PC-9 (cell line): Measurements from ENCODE around the gene STAG3.

ENCODE experiments used
- EZH2 ChIP-seq: fragments of 200-600 bp; sonication (generic); IDR thresholded peaks from 2 replicates; pipeline ENCODE4 v1.8.0; 2017; ENCODE audit warnings: antibody characterized with exemption, low read depth
- TF ChIP-seq, protein P1 (sequence below): fragments of 200-600 bp; sonication (generic); conservative IDR thresholded peaks from 2 replicates; pipeline ENCODE4 v1.6.1; 2017; ENCODE audit warnings: mixed run types, antibody characterized with exemption, mild to moderate bottlenecking, moderate library complexity

DNA sequence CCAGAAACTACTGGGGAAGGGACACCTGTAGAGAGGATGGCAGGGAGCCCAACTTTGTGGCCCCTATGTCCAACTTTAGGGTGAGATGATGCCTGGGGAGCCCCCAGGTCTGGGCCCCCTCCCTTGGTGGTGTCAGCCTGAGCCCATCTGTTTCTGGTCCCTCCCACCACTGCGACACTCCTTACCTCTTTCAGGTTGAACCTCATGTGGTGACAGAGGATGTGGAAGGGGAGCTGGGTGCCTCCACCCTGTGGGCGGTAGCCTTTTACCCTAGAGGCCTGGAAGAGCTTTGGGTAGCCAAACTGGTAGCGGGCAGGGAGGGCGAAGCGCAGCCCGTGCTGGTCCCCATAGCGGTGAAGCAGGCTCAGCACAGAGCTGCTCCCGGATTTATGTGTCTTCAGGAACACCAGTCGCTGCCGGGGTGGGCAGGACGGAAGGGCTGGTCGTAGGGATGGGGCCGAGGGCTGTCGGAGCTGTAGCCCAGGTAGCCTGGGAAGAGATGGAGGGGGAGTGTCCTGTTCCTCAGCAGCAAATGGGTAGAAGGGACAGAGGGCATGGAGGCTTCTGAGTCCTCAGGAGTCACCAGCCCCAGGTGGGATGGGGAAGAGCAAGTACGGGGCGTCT is 11.3 kb upstream of the STAG3 start:
- TF ChIP-seq, protein P1, sequence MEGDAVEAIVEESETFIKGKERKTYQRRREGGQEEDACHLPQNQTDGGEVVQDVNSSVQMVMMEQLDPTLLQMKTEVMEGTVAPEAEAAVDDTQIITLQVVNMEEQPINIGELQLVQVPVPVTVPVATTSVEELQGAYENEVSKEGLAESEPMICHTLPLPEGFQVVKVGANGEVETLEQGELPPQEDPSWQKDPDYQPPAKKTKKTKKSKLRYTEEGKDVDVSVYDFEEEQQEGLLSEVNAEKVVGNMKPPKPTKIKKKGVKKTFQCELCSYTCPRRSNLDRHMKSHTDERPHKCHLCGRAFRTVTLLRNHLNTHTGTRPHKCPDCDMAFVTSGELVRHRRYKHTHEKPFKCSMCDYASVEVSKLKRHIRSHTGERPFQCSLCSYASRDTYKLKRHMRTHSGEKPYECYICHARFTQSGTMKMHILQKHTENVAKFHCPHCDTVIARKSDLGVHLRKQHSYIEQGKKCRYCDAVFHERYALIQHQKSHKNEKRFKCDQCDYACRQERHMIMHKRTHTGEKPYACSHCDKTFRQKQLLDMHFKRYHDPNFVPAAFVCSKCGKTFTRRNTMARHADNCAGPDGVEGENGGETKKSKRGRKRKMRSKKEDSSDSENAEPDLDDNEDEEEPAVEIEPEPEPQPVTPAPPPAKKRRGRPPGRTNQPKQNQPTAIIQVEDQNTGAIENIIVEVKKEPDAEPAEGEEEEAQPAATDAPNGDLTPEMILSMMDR: no peak
- TF ChIP-seq EZH2: no peak
